GM12878 (cell line): ENCODE results near the gene ARL5A. TPM values are rescaled to one million over a fixed set of nuclear protein-coding genes. Genes with fewer than 3 reads are reported as not detected.

Source experiments
- BCL3 ChIP-seq: IDR thresholded peaks from 2 replicates; pipeline ENCODE4 v1.6.1; 2011; ENCODE audit warnings: borderline replicate concordance, low read depth, mild to moderate bottlenecking, moderate library complexity, low read length; ENCODE audit not compliant: insufficient read depth, poor library complexity, severe bottlenecking
- BRCA1 ChIP-seq: IDR thresholded peaks from 2 replicates; pipeline ENCODE4 v1.6.1; 2011; ENCODE audit warnings: low read depth, low read length, improper control_type of control experiment
- CEBPZ ChIP-seq: fragments of 150-350 bp; IDR thresholded peaks from 2 replicates; pipeline ENCODE4 v1.6.1; 2016; ENCODE audit warnings: low read depth, low read length
- CREB1 ChIP-seq: IDR thresholded peaks from 2 replicates; pipeline ENCODE4 v1.6.1; 2012; ENCODE audit warnings: low read depth, mild to moderate bottlenecking, inconsistent platforms
- E4F1 ChIP-seq: fragments of 450-650 bp; IDR thresholded peaks from 2 replicates; pipeline ENCODE4 v1.6.1; 2018; ENCODE audit warnings: borderline replicate concordance, mild to moderate bottlenecking; ENCODE audit not compliant: partially characterized antibody
- ESRRA ChIP-seq: IDR thresholded peaks from 2 replicates; pipeline ENCODE4 v1.6.1; 2012; ENCODE audit warnings: mild to moderate bottlenecking, low read length, improper control_type of control experiment
- HCFC1 ChIP-seq: fragments of 150-350 bp; IDR thresholded peaks from 2 replicates; pipeline ENCODE4 v1.6.1; 2014; ENCODE audit warnings: low read length
- HDAC2 ChIP-seq: fragments of 200-600 bp; sonication (generic); IDR thresholded peaks from 2 replicates; pipeline ENCODE4 v1.6.1; 2017
- LARP7 ChIP-seq: fragments of 450-650 bp; IDR thresholded peaks from 2 replicates; pipeline ENCODE4 v1.6.1; 2017; ENCODE audit warnings: mild to moderate bottlenecking
- NR2C2 ChIP-seq: IDR thresholded peaks from 2 replicates; pipeline ENCODE4 v1.6.1; 2011; ENCODE audit warnings: borderline replicate concordance, low read depth; ENCODE audit not compliant: control insufficient read depth, insufficient read length
- PML ChIP-seq: IDR thresholded peaks from 2 replicates; pipeline ENCODE4 v1.6.1; 2012; ENCODE audit warnings: low read length, inconsistent platforms
- POLR2AphosphoS5 ChIP-seq: IDR thresholded peaks from 2 replicates; pipeline ENCODE4 v1.6.1; 2011; ENCODE audit warnings: mild to moderate bottlenecking, low read length, inconsistent platforms
- RAD51 ChIP-seq: fragments of 450-650 bp; IDR thresholded peaks from 2 replicates; pipeline ENCODE4 v1.6.1; 2016; ENCODE audit warnings: moderate library complexity, mild to moderate bottlenecking, inconsistent platforms
- SIX5 ChIP-seq: IDR thresholded peaks from 2 replicates; pipeline ENCODE4 v1.6.1; 2011; ENCODE audit warnings: mild to moderate bottlenecking, low read depth, low read length, moderate library complexity; ENCODE audit not compliant: severe bottlenecking
- SREBF2 ChIP-seq: IDR thresholded peaks from 2 replicates; pipeline ENCODE4 v1.6.1; 2012; ENCODE audit warnings: mild to moderate bottlenecking, low read length
- STAT3 ChIP-seq: IDR thresholded peaks from 2 replicates; pipeline ENCODE4 v1.6.1; 2011; ENCODE audit warnings: low read depth, low read length, improper control_type of control experiment
- USF1 ChIP-seq: IDR thresholded peaks from 2 replicates; pipeline ENCODE4 v1.6.1; 2011; ENCODE audit warnings: borderline replicate concordance, low read depth, mild to moderate bottlenecking, moderate library complexity, mixed read lengths, low read length; ENCODE audit not compliant: insufficient read depth; ENCODE audit errors: extremely low read length
- ZBTB11 ChIP-seq: fragments of 450-650 bp; formaldehyde crosslinking; IDR thresholded peaks from 2 replicates; pipeline ENCODE4 v1.5.0; 2022; ENCODE audit warnings: mild to moderate bottlenecking, missing genetic modification characterization
- ZNF384 ChIP-seq: IDR thresholded peaks from 2 replicates; pipeline ENCODE4 v1.6.1; 2012; ENCODE audit warnings: low read depth, mild to moderate bottlenecking, low read length, improper control_type of control experiment, borderline replicate concordance
- polyA plus RNA-seq, 11 experiments: library from polyadenylated mRNA; depleted of rRNA in 4 of 11; unstranded in 6 of 11; stranded (reverse) in 5 of 11; fragments of >200 nt; fragmentation: Nextera tagmentation in 4 of 11; fragmentation: Illumina TruSeq in 1 of 11; extraction: Ambion mirVana in 4 of 11; extraction: Trizol in 1 of 11; gene quantifications; 1 replicate in 1 of 11; 2 replicates in 10 of 11; pipeline versions ENCODE4 v1.2.1 to v1.2.3, GENCODE V29; 2011 to 2016; ENCODE audit warnings: inconsistent platforms in 2 of 11, missing spikeins in 2 of 11, low read depth in 1 of 11
- total RNA-seq, 4 experiments: library from RNA; depleted of rRNA in 3 of 4; stranded (reverse); fragments of >200 nt in 3 of 4; fragmentation: Illumina TruSeq in 1 of 4; extraction: Trizol in 1 of 4; gene quantifications; 2 replicates each; pipeline versions ENCODE4 v1.2.1 to v1.2.3, GENCODE V29; 2013 to 2021

Gene ARL5A
- total and polyA plus RNA-seq, 10 of the 15 experiments (the other 5 are each of a cell fraction or from before 2014, with no cell fraction given), result 9.4 to 52.9 (median 32.0) TPM

GRCh38 chr2:151771599-151772358, 56.4 kb downstream of the ARL5A start (continued):
- TF ChIP-seq CEBPZ (no peak), PML (no peak), STAT3 (no peak), E4F1 (no peak), ZNF384 (peak; percentile 89), BRCA1 (no peak), ESRRA (no peak), NR2C2 (no peak), SIX5 (no peak), POLR2AphosphoS5 (no peak), RAD51 (peak; percentile 30; the same call in 1 of the 2 replicates), ZBTB11 (CRISPR knock-in tag) (no peak), USF1 (no peak), HDAC2 (no peak), BCL3 (peak; percentile 84), SREBF2 (no peak), HCFC1 (no peak), CREB1 (peak; percentile 82), LARP7 (no peak)
